HG03565 (cell line): ENCODE results near the gene GMPR.

Experiments used
- ATAC-seq: cut with Tn5 transposase; IDR thresholded peaks from one replicate; pipeline ENCODE4 v1.9.1; 2021; ENCODE audit warnings: mild to moderate bottlenecking, moderate library complexity; ENCODE audit not compliant: unreplicated experiment

GMPR gene

GRCh38 chr6:16270178-16270794 lies 31.9 kb downstream of the GMPR start:
- no peak for ATAC-seq

GRCh38 chr6:16271428-16271827 lies 33.0 kb downstream of the GMPR start:
- ATAC-seq, result no peak

DNA sequence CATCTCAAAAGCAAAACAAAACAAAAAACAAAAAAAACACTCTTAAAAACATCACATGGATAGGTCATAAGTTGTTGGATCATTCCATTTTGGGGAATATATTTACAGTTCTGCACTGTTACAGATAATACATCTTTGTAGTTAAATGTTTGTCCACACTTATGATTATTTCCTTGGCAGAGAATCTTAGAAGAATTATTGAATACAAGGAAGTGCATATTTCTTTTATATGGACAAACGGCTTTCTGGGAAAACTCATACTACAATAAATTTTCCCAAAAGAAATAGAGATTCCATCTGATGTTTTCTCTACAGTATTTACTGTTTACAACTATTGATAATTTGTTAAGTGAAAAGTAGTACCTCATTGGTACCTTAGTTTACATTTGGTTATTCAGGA lies 33.8 kb downstream of the GMPR start:
- ATAC-seq, result no peak

GRCh38 chr6:16273256-16273655 lies 34.9 kb downstream of the GMPR start:
- ATAC-seq, result no peak

DNA sequence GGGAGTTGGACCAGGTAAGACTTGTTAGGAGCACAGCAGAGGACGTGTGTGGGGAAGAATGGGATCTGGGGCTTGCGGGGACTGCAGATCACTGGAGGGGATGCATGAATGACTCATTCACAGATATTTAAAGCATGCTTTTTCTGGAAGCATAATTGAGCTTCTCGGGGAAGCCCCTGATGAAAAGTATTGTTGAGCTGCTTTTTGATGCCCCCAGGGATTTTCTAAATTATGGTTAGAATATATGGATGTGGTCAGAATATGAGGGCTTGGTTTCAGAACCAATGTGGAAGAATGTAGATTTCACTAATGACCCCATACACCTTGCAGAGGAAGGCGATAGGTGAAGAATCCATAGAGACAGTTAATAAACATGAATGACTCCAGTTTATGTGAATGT lies 36.1 kb downstream of the GMPR start:
- no peak for ATAC-seq

- no peak for ATAC-seq
These were observed 36.6 kb downstream of the GMPR start for GRCh38 chr6:16274885-16275589.

DNA sequence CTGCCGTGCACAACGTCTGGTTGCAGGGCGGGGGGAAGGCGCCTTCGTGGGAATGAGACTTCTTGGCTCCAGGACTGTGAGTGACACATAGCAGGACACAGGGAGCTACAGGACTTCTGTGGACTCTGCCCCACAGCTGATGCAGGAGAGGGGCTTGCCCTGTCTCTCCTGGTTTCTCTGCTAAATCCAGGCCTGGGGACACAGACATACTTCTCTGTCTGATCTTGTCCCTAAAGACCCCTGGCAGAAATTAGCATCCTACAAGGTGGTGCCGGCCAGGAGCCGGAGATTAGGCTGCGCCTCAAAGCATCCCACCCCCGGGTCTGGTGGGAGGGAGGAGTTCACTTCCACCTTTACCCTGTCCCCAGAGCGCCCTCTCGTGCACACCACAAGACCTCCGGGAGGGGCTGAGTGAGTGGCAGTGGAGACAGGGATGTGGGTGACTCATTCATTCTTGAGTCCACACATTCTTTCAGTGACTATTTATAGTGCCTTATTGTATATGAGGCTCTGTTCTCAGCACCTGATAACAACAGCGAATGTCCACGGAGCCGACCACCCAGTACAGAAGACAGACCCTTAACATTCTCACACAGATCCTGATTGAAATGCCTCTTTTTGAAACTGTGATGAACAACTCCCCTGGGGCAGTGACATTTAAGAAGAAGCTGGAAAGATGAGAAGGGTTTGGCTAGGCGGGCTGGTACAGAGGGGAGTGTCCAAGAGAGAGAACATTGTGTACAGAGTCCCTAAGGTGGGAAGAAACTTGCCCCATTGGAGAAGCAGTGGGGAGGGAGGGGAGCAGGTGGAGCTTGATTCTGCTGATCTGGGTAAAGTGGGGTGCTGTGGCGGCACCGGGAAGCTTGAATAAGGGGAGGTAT lies 39.0 kb downstream of the GMPR start:
- no peak for ATAC-seq

DNA sequence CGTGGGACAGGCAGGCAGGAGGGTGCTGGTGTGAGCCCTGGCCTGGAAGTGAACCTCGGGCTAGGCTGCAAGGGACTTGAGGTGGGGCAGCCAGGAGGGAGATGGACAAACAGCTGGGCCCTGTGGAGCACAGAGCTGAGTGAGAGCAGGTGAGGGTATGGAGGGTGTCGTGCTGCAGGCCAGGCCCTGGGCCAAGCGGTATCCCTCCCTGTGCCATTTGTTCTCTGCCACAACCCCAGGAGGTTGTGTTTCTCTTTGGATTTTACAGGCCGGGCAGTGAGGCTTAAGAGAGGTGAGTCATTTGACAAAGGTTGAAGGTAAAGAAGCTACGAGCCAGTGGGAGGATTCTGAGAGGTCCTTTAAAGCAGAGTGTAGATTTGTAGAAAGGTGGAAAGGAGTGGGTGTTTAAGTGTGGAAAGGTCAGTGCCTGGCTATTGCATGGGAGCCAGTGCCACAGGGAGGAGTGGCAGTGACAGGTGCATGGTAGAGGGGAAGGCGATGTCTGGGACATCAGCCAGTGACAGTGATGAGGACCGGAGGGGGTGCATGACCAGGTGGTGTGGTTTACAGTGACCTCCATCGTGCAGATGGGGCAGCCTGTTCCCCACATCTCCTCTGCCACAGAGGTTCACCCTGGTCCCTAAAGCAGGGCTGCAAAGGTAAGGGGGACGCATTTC lies 39.8 kb downstream of the GMPR start:
- ATAC-seq, result no peak

DNA sequence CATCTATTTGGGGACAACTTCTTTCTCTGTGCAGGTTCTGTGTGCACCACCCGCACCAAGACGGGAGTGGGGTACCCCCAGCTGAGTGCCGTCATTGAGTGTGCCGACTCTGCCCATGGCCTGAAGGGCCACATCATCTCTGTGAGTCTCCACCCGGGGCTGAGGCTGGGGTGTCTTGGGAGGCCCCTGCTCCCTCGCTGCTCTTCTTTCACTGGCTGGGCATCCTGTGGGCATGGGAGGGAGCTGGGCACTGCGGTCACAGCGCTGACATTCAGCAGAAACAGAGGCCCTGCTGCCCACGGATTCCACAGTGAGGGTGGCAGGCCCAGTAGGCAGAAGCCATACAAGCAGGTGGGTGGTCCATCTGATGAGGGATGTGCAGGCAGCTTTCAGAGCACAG lies 40.4 kb downstream of the GMPR start:
- ATAC-seq, result no peak

DNA sequence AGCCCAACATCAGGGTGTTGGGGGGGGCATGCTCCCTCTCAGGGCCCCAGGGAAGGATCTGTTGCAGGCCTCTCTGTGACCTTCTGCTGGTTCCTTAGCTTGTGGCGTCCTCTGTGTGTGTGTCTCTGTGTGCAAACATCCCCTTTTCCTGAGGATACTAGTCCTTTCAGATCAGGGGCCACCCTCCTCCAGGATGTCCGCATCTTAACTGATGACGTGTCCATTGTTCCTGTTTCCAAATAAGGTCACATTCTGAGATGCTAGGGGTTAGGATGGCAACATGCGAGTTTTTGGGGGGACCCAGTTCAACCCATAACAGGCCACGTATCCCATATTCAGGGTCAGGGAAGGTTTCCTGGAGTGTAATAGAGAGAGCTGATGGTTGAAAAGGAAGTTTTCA lies 40.9 kb downstream of the GMPR start:
- ATAC-seq, result no peak

- ATAC-seq, result no peak
These were observed 44.0 kb downstream of the GMPR start for GRCh38 chr6:16282370-16282769.

DNA sequence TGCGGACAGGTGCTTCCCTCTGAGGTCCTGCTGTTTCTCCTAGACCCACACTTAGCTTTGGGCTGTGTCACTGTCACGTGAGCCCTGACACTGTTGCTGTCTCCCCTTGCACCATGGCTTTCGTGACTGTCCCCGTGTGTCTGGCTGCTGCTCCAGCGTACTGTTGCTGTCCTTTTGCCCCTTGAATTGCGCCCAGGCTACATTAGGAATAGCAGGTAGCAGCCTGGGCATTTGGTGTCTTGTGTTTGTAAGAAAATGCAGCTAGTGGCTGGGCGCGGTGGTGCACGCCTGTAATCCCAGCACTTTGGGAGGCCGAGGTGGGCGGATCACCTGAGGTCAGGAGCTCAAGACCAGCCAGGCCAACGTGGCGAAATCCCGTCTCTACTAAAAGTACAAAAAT lies 46.1 kb downstream of the GMPR start:
- no peak for ATAC-seq

DNA sequence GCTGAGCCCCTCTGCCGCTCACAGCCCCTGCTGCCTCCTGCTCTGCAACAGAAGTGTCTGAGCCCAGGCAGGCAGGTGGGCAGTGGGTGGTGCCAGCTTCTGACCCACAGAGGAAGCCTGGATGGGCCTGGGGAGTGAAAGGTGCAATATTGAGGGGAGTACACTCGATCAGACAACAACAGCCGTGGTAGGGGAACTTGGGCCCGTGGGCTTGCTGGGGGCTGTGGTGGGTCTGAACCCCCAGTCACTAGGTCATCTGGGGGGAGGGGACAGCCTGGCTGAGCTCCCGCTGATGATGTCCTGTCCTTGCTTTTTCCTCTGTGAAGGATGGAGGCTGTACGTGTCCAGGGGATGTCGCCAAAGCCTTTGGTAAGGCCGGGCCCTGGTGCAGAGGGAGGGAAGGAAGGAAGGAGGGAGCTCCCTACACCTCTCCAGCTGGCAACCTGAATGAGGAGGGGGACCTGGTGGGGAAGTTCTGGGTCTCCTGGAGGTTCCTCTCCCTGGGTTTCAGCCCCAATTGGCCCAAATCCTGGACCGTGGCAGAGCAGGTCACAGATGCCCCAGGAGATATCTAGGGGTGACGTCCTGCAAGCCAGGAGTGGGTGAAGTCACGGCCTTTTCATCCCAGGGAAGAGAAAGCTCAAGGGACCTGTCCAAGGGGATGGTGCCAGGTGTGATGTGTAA lies 47.2 kb downstream of the GMPR start:
- ATAC-seq, result no peak

- no peak for ATAC-seq
These were observed 47.8 kb downstream of the GMPR start for GRCh38 chr6:16286151-16286522.

GRCh38 chr6:16288163-16288562 lies 49.8 kb downstream of the GMPR start:
- ATAC-seq, result no peak

GRCh38 chr6:16291739-16292138 lies 53.4 kb downstream of the GMPR start:
- no peak for ATAC-seq

DNA sequence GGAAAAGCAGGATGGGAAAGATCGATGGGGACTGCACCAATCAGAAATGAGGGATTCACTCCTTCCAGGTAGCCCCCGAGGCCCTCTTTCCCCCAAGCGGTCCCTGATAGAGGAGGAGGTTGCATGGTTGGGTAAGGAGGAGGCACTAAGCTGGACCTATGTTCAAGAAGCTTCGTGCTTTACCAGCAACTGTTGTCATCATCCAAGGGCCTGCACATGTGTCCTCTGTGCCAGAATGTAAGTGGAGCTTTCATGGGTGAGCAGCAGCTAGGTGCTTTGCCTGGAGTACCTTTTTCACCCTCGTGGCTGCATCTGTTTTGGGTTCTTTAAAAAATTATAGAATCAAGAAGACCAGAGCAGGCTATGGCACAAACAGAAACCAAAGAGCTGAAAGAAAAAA lies 54.0 kb downstream of the GMPR start:
- no peak for ATAC-seq

GRCh38 chr6:16292942-16293341 lies 54.6 kb downstream of the GMPR start:
- ATAC-seq, result no peak

DNA sequence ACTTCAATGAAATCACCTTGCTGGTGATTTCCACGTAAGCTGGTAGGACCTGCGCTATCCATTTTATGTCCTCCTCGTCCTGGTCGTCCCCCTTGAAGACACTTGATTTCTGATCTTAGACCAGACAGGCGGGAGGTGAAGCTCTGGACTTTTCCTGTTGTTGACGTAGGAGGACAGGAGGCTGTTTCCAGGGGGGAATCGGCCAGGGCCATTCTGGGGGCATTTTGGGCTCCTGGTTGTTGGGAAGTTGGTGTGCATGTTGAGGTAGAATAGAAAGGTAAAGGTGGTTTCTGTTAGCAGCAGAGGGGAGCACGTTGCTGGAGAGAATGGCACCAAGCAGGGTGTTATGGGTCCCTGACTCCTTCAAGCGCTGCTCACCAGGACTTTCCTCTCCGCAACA lies 56.0 kb downstream of the GMPR start:
- no peak for ATAC-seq

DNA sequence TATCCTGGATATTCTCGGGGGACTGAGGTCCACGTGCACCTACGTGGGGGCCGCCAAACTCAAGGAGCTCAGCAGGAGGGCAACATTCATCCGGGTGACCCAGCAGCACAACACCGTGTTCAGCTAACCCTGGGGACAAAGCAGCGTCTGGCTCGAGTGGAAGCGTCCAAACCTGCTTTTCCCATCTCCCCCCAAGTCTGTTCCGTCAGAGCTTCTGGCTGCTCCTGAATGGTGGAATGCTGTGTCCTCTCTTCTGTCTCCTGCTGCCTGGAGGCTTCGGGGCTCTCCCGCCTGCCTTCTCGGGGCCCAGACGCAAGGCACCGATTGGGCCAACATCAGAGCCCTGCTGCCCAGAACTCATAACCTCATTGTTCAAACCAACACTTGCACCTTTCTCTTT lies 56.7 kb downstream of the GMPR start:
- no peak for ATAC-seq

- no peak for ATAC-seq
These were observed 57.1 kb downstream of the GMPR start for GRCh38 chr6:16295471-16295870.
